Ecto neural progenitor cell (in vitro differentiated cells): Measurements from ENCODE around the gene KRT14.
"Not testable (repeated sequence)": the region's sequence is repeated elsewhere in the genome, so short reads cannot be mapped to it uniquely, and the experiment has no call there.

Experiments
- DNase-seq: peaks from one replicate; pipeline ENCODE4 v3.0.0-alpha.2; 2018; ENCODE audit warnings: low spot score

The KRT14 gene

GRCh38 chr17:41578971-41579370 lies 7.7 kb downstream of the KRT14 start:
- DNase-seq, result no peak

- DNase-seq, result no peak
Measured at GRCh38 chr17:41578538-41578937, 8.2 kb downstream of the KRT14 start.

GRCh38 chr17:41576740-41577139 lies 10.0 kb downstream of the KRT14 start:
- DNase-seq, result not testable (repeated sequence)

GRCh38 chr17:41575336-41575735 lies 11.4 kb downstream of the KRT14 start:
- no peak for DNase-seq

DNA sequence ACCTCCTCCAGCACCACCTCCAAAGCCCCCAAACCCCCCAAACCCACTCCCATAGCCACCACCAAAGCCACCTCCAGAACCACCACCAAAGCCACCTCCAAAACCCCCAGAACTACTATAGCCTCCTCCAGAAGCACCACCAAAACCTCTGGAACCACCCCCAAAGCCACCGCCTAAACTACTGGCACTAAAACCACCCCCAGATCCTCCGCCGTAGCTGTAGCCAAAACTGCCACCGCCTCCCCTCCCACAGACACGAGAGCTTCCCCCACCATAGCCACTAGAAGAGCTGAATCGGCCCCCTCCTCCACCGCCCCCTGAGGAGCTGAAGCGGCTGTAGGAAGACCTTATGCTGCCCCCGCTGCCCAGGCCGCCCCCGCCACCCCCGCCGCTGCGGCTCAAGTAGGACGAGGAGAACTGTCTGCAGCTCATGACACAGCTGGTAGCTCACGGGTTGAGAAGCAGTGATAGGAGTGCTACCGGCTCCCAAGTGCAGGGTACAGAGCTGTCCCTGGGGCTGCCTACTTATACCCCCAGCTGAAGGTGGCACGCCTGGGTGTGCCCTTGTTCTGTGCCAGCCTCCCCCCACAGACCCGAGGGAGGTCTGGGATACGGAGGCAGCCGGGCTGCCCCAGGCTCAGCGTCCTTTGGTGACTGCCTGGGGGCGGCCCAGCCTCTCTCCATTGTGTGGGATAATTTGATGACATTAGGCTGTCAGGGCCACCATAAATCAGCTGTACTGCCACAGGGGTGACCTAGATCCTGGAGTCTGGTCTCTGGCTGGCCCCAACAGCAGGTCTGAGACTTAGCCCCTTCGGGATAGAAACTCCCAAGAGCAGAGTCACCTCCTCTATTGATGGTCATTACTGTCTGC lies 14.9 kb downstream of the KRT14 start, which contains the start of gene KRT9:
Gene KRT9, minus strand, starts transcription at position 499 of the 874 bp plus-strand sequence. Its CDS starts 67 bp downstream, at position 432.
- no peak for DNase-seq

GRCh38 chr17:41567317-41567716 lies 19.4 kb downstream of the KRT14 start:
- DNase-seq, result no peak

GRCh38 chr17:41565338-41565737 lies 21.4 kb downstream of the KRT14 start:
- DNase-seq, result no peak

DNA sequence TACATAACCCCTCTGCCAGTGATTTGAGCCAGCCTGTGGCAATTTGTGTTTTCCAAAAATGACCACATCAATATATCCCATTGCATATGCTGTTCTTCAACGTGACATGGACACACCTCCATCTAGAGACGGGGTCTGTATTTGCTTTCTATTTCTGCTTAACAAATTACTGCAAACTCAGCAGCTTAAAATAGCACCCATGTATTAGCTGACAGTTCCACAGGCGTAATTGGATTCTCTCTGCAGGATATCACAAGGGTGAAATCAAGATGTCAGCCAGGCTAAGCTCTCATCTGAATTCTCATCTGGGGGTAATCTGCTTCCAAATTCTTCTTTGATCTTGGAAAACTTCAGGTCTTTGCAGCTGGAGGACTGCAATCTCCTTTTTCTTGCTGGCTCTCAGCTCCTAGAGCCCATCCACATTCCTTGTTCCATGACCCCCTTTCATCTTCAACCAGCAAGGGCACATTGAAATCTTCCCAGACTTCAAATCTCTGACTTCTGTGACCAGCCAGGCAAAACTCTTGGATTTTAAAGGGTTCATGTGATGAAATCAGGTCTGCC lies 23.0 kb downstream of the KRT14 start:
- no peak for DNase-seq

DNA sequence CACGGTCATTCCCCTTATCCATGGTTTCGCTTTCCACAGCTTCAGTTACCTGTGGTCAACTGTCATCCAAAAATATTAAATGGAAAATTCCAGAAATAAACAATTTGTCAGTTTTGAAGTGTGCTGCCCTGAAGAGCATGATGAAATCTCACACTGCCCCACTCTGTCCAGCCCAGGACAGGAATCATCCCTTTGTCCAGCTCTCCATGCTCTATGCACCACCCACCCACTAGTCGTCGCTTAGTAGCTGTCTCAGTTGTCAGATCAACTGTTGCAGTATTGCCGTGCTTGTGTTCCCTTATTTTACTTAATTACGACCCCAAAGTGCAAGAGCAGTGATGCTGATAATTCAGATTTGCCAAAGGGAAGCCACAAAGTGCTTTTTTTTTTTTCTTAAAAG lies 25.1 kb downstream of the KRT14 start:
- no peak for DNase-seq

- no peak for DNase-seq
Measured at GRCh38 chr17:41559548-41559947, 27.1 kb downstream of the KRT14 start.

GRCh38 chr17:41556931-41557330 lies 29.8 kb downstream of the KRT14 start:
- DNase-seq, result no peak

- no peak for DNase-seq
Measured at GRCh38 chr17:41556306-41556705, 30.4 kb downstream of the KRT14 start.

GRCh38 chr17:41555105-41555887 lies 31.4 kb downstream of the KRT14 start:
- no peak for DNase-seq

- no peak for DNase-seq
Measured at GRCh38 chr17:41553987-41554680, 32.6 kb downstream of the KRT14 start.

GRCh38 chr17:41553176-41553575 lies 33.5 kb downstream of the KRT14 start:
- DNase-seq, result no peak

DNA sequence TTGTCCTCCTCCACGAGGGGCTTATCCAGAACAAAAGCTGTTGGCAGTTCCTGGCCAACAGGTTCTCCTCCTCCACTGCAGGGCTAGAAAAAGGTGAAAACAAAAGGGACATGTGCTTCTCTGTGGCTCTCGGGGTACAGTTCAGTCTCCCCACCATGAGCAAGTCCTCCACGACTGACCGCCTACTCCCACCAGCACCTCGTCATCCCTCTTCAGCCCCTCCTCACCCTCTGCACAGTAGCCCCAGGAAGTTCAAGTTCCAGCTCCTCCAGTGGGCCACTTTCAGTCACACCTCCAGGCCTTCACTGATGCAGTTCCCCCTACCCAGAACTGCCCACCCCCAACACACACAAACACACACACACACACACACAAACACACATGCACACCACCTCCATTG lies 34.2 kb downstream of the KRT14 start:
- no peak for DNase-seq

- no peak for DNase-seq
Measured at GRCh38 chr17:41551365-41551764, 35.3 kb downstream of the KRT14 start.

DNA sequence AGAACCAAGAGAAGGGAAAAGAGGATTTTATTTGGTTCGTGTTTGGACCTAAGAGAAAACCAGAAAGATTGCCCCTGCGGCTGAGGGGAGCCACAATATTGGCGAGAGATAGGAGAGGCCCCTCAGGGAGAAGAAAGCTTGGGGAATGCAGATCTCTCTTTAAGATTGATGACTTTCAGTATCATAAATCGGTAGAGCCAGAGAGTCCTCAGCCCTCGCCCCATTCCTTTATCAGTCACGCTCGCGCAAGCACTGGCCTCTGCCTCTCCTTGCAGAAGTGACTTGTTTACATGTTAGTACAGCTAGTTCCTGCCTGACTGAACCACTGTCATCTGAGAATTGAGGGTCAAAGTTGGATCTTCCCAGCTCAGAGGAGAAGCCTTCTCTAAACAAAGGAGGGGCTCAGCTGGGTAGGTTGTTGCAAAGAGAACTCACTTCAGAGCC lies 37.1 kb downstream of the KRT14 start:
- DNase-seq, result no peak

DNA sequence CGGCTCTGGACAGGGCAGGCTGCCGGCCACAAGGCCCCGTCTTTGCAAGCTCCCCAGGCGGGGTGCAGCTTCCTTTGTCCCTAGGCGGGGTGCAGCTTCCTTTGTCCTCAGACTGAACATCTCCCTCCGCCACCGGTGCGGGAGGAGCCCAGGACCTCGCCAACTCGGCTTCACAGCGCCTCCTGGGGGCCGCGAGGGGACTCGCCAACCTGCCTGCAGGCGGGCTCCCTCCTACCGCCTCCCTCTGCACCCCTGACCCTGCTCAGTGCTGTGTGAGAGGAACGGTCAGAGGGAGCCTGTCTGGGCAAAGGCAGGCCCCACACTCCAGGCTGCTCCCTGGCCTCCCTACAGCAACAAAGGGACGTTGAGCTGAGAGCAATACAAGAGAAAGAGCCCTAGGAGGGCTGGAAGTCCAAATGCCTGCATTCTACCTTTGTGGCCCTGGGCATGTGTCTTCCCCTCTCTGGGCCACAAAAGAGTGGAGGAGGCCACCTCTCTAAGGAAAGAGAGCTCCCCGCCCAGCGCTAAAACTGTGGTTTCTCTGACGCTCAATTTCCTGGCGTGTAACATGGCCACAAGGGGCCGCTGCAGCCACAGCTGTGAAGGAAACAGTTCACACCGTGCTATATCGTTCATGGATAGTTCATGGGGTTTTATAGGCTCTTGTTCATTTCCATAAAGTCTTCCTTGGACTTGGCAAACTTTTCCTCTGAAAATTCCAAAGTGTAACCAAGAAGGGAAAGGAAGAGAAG lies 37.7 kb downstream of the KRT14 start:
- peak; percentile 96 for DNase-seq

DNA sequence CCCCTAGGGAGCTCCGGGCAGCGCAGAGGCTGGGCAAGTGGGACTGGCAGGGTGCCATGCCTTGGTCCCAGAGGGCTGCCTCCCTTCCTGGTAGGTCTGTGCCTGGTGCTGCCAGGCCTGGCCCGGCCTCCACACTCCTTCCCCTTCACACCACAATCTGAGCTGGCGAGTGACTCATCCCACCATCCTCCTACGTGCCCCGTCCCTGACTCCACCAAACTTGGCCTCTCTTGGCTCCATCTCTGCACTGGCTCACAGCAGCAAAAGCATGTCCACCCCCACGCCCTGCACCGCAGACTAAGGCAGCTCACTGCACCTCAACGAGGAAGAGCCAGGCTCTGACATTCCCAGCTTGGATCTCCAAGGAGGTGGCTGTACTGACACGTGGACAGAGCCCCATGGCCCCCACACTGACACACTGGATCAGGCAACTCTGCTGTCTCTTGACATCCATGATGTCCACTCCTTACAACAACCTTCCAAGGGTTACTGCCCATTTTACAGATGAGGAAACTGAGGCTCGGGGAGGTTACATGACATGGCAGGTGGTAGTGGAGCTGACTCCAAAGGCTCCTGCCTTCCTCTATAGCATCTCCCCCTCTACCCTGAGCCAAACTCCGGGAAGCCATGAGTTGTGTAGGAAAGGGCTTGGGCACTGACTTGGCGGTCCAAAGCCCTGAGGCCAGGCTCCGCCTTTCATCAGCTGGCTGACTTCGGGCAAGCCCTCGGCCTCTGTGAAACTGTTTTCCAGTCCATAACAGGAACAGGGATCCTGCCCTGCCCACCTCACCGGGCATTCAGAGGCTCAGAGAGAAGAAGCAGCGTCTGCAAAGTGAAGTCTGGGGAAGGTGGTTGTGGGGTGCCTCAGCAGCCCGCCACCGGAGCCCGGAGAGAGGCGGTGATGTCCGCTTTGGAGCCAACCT lies 38.5 kb downstream of the KRT14 start:
- no peak for DNase-seq
